HG02938 (cell line): ENCODE measurements around the gene RHOJ.
A peak's percentile ranks its signal among the peaks of the same experiment; 100 is the strongest.
"Not testable (repeated sequence)": the region's sequence is repeated elsewhere in the genome, so short reads cannot be mapped to it uniquely, and the experiment has no call there.

Experiments used
- ATAC-seq: cut with Tn5 transposase; IDR thresholded peaks from one replicate; pipeline ENCODE4 v1.9.1; 2021; ENCODE audit warnings: mild to moderate bottlenecking, moderate library complexity; ENCODE audit not compliant: unreplicated experiment

Gene RHOJ

GRCh38 chr14:63262446-63262845 is 58.2 kb downstream of the RHOJ start:
- no peak for ATAC-seq

GRCh38 chr14:63266106-63266505 is 61.9 kb downstream of the RHOJ start:
- no peak for ATAC-seq

- ATAC-seq = no peak
Observed at GRCh38 chr14:63267171-63267570, 62.9 kb downstream of the RHOJ start.

- ATAC-seq = no peak
Observed at GRCh38 chr14:63268771-63269170, 64.5 kb downstream of the RHOJ start.

- no peak for ATAC-seq
Observed at GRCh38 chr14:63269561-63270225, 65.5 kb downstream of the RHOJ start.

- ATAC-seq = no peak
Observed at GRCh38 chr14:63273129-63273528, 68.9 kb downstream of the RHOJ start.

GRCh38 chr14:63273717-63274655 is 69.7 kb downstream of the RHOJ start:
- ATAC-seq = no peak

- no peak for ATAC-seq
Observed at GRCh38 chr14:63275611-63276010, 71.4 kb downstream of the RHOJ start.

- ATAC-seq = no peak
Observed at GRCh38 chr14:63276016-63276415, 71.8 kb downstream of the RHOJ start.

GRCh38 chr14:63276492-63277342 is 72.5 kb downstream of the RHOJ start:
- ATAC-seq = peak; percentile 69

- no peak for ATAC-seq
Observed at GRCh38 chr14:63277591-63278183, 73.4 kb downstream of the RHOJ start.

- not testable (repeated sequence) for ATAC-seq
Observed at GRCh38 chr14:63279933-63280332, 75.7 kb downstream of the RHOJ start.

- no peak for ATAC-seq
Observed at GRCh38 chr14:63282997-63283883, 79.0 kb downstream of the RHOJ start.

GRCh38 chr14:63283884-63284248 is 79.6 kb downstream of the RHOJ start:
- no peak for ATAC-seq

- ATAC-seq = no peak
Observed at GRCh38 chr14:63286071-63286470, 81.8 kb downstream of the RHOJ start.

GRCh38 chr14:63287666-63288483 is 83.6 kb downstream of the RHOJ start:
- no peak for ATAC-seq

- no peak for ATAC-seq
Observed at GRCh38 chr14:63288853-63289252, 84.6 kb downstream of the RHOJ start.

GRCh38 chr14:63290741-63291430 is 86.6 kb downstream of the RHOJ start:
- ATAC-seq = no peak
